HG02870 (cell line): Measurements from ENCODE around the gene LAMTOR2.
"Not testable (repeated sequence)": the region's sequence is repeated elsewhere in the genome, so short reads cannot be mapped to it uniquely, and the experiment has no call there.

Experiments
- ATAC-seq: cut with Tn5 transposase; IDR thresholded peaks from one replicate; pipeline ENCODE4 v1.9.1; 2021; ENCODE audit warnings: mild to moderate bottlenecking, moderate library complexity; ENCODE audit not compliant: unreplicated experiment

The LAMTOR2 gene

GRCh38 chr1:156054500-156055280 is at the start of gene LAMTOR2:
TSS of gene LAMTOR2 (plus strand) at chr1:156054782. CDS start at chr1:156054890, 108 bp downstream.
- peak; percentile 69 for ATAC-seq

- no peak for ATAC-seq
Observed at GRCh38 chr1:156004843-156005584, 49.6 kb upstream of the LAMTOR2 start.

DNA sequence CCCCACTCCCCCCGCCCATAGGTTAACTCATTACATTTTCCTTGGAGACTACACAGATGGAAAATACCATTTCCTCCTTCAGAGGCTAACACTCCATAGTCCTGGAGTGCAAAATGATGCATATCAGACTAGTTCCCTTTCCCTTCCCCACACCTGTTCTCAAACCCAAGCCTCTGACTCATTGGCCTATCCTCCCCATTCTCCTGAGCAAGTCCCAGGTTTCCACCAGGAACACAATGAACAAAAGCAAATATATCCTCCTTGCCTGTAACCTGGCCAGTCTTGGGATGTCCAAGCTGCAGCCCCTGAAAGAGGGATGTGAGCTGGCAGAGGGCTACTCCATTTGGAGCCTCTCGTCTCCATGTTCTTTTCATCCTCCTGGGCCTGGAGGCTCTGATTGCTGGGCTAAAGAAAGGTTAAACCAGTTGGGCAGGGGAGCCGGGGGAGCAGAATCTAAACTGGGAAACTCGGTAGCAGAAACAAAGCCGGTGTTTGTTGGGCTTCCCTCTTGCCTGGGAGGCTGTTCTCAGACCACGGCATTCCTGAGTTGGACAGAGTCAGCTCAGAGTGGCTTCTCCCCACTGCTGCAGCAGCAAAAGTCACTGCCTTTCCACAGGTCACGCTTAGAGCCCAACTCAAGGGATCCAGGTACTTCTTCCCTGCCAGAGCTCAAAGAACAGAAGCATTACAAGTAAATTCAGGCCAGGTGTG is 47.8 kb upstream of the LAMTOR2 start:
- ATAC-seq = no peak

DNA sequence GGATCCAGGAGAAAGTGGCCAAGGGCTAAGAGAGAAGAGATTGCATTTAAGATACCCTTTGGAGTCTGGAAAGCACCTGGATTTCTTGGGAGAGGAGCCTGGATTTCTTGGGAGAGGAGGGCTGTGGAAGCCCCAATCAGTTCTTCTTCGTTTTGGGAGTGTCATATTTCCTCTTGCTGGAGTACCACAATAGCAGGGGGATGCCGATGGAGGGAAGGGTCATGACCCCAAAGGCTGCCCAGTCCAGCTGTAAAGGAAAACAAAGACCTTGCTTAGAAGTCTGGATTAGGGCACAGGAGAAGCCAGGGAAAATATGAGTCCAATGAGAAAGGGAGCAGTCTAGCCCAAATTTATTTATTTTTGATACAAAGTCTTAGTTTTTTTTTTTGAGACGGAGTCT is 45.2 kb upstream of the LAMTOR2 start:
- ATAC-seq = no peak

DNA sequence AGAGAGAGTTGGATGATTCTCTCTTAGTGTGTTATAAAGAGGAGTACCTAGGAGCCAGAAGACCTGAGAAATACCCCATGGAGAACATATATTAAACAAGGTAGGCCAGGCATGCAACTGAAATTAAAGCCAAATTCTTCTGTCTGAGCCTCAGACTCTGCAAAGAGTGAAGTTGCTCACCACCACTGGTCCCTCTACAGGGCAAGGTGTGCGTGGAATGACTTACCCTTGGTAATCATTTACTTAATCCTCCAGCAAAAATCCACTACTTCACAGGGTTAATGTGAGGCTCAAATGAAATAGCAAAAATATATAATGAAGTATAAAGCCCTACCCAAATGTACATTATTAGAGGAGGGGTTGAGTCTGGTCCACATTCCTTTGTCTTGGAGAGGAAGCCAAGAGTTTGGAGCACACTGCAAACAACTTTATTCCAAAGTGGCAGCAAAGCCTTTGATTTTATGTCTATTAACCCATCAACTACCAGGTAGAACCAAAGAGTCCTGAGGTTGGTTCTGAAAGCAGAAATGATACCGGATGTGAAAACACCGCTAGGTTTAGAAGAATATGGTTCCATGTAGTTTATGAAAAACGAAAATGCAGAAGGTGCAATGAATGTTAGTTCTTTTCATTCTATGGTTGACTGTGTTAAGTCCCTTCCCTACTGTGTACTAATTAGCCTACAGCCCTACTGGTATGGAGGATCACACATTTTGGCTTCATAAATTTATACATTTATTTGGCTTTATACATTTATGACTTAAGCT is 42.3 kb upstream of the LAMTOR2 start:
- ATAC-seq = no peak

DNA sequence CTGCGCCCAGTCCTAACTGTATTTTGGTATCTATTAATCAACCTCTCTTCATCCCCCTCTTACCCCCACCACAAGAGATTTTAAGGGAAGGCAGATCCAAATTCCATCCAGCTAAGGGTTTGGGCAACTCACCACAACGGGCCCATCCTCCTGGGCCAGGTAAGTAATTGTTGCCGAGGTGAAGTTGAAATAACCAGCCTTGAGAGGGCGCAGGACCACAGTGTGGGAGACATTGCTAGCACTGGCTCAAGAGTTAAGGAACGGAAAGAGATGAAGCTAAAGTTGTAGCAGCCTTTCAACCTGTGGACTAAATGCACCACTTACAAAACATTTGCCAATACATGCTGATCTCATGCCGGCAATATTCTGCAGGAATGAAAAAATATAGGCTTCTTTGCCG is 39.8 kb upstream of the LAMTOR2 start:
- ATAC-seq = no peak

- ATAC-seq = no peak
Observed at GRCh38 chr1:156019946-156020292, 34.7 kb upstream of the LAMTOR2 start.

- ATAC-seq = peak; percentile 97
Observed at GRCh38 chr1:156020293-156021092, 34.1 kb upstream of the LAMTOR2 start, which contains the start of gene SSR2. TSS of gene SSR2 (minus strand) at chr1:156020951. CDS start at chr1:156020167, 784 bp downstream.

DNA sequence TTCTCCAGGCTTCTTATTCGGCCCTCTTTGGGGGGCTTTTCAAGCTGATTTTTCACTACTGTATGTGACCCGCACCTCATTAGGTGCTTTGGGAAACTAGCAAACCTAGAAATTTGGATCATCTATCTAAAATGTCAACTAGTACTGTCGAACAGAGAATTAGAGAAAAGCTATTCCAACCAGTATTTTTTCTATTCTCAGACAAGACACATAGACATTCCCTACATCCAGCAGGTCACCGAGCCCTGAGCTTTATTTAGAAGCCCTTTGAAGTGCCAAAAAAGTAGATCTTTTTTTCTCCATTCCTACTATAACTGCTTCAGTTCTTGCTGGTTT is 33.5 kb upstream of the LAMTOR2 start:
- no peak for ATAC-seq

- ATAC-seq = no peak
Observed at GRCh38 chr1:156021954-156022353, 32.6 kb upstream of the LAMTOR2 start.

DNA sequence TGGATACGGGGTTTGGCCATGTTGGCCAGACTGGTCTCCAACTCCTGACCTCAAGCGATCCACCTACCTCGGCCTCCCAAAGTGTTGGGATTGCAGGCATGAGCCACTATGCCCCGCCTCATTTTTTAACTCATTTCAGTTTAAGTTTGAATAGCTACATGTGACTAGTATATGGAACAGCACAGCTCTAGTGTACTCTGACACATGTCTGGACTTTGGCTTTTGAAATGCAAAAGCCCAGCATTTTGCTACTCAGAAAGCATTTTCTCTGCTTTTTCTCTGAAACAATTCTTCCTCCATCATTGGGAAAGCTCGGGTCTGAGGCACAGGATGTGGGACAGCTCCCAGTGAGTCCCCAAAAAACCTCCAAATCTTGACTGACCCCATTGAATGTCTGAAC is 29.8 kb upstream of the LAMTOR2 start:
- no peak for ATAC-seq

DNA sequence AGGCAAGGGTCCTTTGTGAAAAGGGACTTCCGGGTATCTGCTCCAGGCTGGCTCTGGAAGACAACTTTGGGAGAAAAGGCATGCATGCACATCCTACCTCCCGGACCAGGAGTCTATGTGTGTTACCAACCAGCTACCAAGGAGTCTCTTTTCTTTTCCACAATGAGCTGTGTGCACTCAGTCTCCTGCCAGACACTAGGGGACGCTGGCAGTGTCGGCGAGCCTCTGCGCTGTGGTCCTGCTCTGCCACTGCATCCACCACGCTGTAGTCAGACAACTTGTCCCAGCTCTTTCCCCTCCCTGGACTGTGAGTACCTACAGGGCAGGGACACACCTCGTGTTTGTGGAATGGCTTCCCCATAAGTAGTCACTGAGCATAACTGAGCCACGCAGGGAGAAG is 28.7 kb upstream of the LAMTOR2 start:
- no peak for ATAC-seq

DNA sequence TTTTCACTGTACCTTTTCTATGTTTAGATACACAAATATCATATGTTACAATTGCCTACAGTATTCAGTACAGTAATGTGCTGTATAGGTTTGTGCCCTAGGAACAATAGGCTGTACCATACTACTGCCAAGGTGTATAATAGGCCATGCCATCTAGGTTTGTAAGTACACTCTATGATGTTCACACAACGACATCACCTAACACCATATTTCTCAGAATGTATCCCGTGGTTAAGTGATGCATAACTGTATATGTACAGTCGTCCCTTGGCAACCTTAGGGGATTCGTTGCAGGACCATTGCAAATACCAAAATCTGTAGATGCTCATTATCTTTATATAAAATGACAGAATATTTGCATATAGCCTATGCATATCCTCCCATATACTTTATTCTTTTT is 28.0 kb upstream of the LAMTOR2 start:
- no peak for ATAC-seq

GRCh38 chr1:156033011-156033410 is 21.6 kb upstream of the LAMTOR2 start:
- ATAC-seq = no peak

DNA sequence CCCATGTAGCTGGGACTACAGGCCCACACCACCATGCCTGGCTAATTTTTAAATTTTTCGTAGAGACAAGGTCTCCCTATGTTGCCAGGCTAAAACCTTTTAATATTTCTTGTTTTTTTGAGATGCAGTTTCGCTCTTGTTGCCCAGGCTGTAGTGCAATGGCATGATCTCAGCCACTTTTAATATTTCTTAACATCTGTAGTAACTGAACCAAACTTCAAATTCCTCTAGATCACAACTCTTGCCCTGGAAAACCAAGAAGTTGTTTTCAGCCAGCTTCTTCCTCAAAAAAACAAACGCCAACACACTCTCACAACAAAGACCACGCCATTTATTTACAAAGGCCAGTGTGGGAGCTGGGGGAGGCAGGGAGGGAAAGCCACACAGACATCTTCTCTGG is 19.6 kb upstream of the LAMTOR2 start:
- ATAC-seq = not testable (repeated sequence)

DNA sequence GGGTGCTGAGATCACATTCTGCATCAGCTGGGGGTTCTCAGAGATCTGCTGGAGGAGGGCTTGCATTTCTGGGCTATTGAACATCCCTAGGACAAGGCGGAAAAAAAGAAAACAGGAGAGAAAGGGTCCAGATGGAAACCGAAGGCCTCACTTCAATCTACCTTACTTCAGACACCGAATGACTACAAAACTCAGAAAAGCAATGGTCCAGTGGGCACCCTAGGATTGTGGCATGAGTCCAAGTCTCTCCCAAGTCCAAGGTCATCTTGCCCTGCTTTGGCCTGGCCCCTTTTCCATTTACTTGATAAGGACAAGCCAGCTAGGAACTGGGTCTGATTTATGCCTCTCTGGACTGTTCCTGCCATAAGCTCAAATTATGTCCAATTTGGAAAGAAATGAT is 11.8 kb upstream of the LAMTOR2 start:
- ATAC-seq = no peak

DNA sequence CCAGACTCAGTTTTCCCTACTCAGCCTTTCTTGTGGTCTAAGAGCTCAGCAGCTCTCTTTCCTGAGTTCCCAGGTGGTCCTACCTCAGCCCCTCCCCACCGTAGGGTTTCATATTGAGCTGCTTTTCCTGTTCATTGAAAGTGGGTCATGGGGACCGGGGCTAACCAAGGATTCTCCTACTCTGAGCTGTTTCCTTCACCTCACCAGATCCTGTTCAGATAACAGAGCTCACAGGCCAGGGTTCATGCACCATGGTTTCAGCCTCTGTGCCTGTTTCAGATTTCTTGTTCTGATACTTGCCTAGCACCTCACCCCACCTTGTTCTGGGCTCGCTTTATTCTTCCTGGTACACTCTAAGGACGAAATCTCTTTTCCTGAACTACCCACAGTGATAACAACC is 9.5 kb upstream of the LAMTOR2 start:
- no peak for ATAC-seq

DNA sequence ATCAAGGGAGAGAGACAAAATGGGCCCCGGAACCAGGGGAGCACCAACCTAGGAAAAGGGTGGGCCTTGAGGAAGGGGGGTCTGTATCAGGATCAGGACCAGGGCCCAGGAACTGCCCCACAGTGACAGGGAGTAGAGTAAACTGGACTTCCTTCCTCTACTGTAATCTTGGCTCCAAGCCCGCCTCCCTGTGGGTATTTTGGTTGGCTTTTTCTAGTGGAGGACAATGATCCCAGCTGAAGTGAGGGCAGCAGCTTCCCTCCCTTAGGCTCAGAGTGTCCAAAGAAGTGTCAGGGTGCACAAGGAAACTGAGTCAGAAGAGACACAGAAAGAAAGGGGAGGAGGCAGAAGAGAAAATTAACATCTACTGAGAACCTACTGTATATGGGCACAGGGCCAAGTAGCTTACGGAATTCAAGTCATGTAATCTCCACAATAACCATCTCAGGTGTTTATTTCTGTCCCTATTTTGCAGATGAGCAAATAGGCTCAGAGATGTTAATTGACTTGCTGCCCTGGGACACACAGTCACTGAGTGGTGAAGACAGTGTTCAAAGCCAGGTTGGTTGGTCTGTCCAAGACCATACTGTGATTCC is 5.8 kb upstream of the LAMTOR2 start:
- no peak for ATAC-seq

GRCh38 chr1:156050376-156050775 is 4.2 kb upstream of the LAMTOR2 start:
- no peak for ATAC-seq
